OCI-LY1 (cell line): Measurements from ENCODE around the gene COA5.

ENCODE experiments used
- EZH2 ChIP-seq: fragments of 200-600 bp; sonication (generic), shearing (Covaris generic); IDR thresholded peaks from 2 replicates; pipeline ENCODE4 v1.8.0; 2017; ENCODE audit warnings: borderline replicate concordance, mixed run types, mild to moderate bottlenecking, antibody characterized with exemption, low read length, moderate library complexity, mixed read lengths
- TF ChIP-seq, protein P1 (sequence below): fragments of 200-600 bp; sonication (generic), shearing (Covaris generic); IDR thresholded peaks from 2 replicates; pipeline ENCODE4 v1.5.1; 2017; ENCODE audit warnings: mild to moderate bottlenecking, antibody characterized with exemption, low read length, moderate library complexity, mixed read lengths

DNA sequence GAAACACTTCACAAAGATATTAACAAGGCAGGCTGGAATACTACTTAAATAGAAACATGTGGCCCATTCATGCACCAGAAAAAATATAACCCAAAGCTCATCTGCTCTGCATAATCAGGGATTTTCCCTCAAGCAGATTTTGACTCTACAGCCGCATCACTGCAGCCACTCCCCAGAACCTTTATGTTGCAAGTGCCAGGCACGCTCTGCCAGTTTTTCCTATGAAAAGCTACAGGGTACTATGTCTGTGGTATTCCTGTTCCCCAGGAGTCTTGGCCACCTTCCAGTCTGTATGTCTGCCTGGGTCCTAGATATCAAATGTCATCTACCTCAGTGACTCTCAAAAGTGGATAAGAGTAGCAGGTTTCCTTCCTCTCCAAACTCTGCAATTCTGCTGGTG, 3.8 kb downstream of the COA5 start:
- TF ChIP-seq, protein P1, sequence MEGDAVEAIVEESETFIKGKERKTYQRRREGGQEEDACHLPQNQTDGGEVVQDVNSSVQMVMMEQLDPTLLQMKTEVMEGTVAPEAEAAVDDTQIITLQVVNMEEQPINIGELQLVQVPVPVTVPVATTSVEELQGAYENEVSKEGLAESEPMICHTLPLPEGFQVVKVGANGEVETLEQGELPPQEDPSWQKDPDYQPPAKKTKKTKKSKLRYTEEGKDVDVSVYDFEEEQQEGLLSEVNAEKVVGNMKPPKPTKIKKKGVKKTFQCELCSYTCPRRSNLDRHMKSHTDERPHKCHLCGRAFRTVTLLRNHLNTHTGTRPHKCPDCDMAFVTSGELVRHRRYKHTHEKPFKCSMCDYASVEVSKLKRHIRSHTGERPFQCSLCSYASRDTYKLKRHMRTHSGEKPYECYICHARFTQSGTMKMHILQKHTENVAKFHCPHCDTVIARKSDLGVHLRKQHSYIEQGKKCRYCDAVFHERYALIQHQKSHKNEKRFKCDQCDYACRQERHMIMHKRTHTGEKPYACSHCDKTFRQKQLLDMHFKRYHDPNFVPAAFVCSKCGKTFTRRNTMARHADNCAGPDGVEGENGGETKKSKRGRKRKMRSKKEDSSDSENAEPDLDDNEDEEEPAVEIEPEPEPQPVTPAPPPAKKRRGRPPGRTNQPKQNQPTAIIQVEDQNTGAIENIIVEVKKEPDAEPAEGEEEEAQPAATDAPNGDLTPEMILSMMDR = no peak
- no peak for TF ChIP-seq EZH2
